Loucy (cell line): ENCODE results near the gene FAM98A.

Source experiments
- H2AFZ ChIP-seq: fragments of 200-600 bp; sonication (generic); 2 replicates; pipeline ENCODE4 v1.6.0; 2016; ENCODE audit warnings: antibody characterized with exemption, mild to moderate bottlenecking, low read length, moderate library complexity
- H3F3A ChIP-seq: fragments of 200-600 bp; 2 replicates; pipeline ENCODE4 v1.6.0; 2016; ENCODE audit warnings: antibody characterized with exemption, low read depth, mild to moderate bottlenecking
- H3K27me3 ChIP-seq: fragments of 200-600 bp; sonication (generic); 2 replicates; pipeline ENCODE4 v1.6.1; 2014; ENCODE audit warnings: low read length, mild to moderate bottlenecking; ENCODE audit not compliant: insufficient read depth, poor library complexity, severe bottlenecking
- H3K36me3 ChIP-seq: fragments of 200-600 bp; sonication (generic); 2 replicates; pipeline ENCODE4 v1.6.1; 2016; ENCODE audit warnings: low read length; ENCODE audit not compliant: insufficient read depth
- H3K4me1 ChIP-seq: fragments of 200-600 bp; sonication (generic); 2 replicates; pipeline ENCODE4 v1.5.1; 2014; ENCODE audit warnings: low read length, mild to moderate bottlenecking; ENCODE audit not compliant: insufficient read depth, poor library complexity, severe bottlenecking
- H3K4me2 ChIP-seq: fragments of 200-600 bp; sonication (generic); 2 replicates; pipeline ENCODE4 v1.6.0; 2014; ENCODE audit warnings: antibody characterized with exemption, low read length, low read depth, mild to moderate bottlenecking; ENCODE audit not compliant: poor library complexity, severe bottlenecking
- H3K4me3 ChIP-seq: fragments of 200-600 bp; sonication (generic); 2 replicates; pipeline ENCODE4 v1.5.1; 2014; ENCODE audit warnings: low read length, mild to moderate bottlenecking, mixed read lengths; ENCODE audit not compliant: poor library complexity, severe bottlenecking
- H3K79me2 ChIP-seq: fragments of 200-600 bp; sonication (generic); 2 replicates; pipeline ENCODE4 v1.6.1; 2014; ENCODE audit warnings: low read length; ENCODE audit not compliant: insufficient read depth
- H3K9ac ChIP-seq: fragments of 200-600 bp; sonication (generic); 2 replicates; pipeline ENCODE4 v1.6.0; 2014; ENCODE audit warnings: mild to moderate bottlenecking, low read depth, low read length, moderate library complexity; ENCODE audit not compliant: poor library complexity, severe bottlenecking
- H3K9me2 ChIP-seq: fragments of 200-600 bp; sonication (generic); replicated peaks from 2 replicates; pipeline ENCODE4 v1.6.1; 2016; ENCODE audit warnings: low read depth, low read length, mixed read lengths
- H3K9me3 ChIP-seq: fragments of 200-600 bp; sonication (generic); 2 replicates; pipeline ENCODE4 v1.6.1; 2014; ENCODE audit warnings: mild to moderate bottlenecking, antibody characterized with exemption, low read length, low read depth; ENCODE audit not compliant: insufficient read depth
- H4K20me1 ChIP-seq: fragments of 200-600 bp; sonication (generic); 2 replicates; pipeline ENCODE4 v1.6.0; 2014; ENCODE audit warnings: antibody characterized with exemption, low read length, mild to moderate bottlenecking; ENCODE audit not compliant: insufficient read depth, poor library complexity, severe bottlenecking
- CTCF ChIP-seq: fragments of 200-600 bp; sonication (generic); conservative IDR thresholded peaks from 2 replicates; pipeline ENCODE4 v1.5.1; 2014; ENCODE audit warnings: mild to moderate bottlenecking, antibody characterized with exemption, low read length
- EZH2phosphoT487 ChIP-seq: fragments of 200-600 bp; IDR thresholded peaks from 2 replicates; pipeline ENCODE4 v1.6.1; 2018; ENCODE audit warnings: antibody characterized with exemption, mild to moderate bottlenecking, moderate library complexity, borderline replicate concordance

FAM98A gene

GRCh38 chr2:33598561-33599174 lies 431 bp downstream of the FAM98A start:
- Histone ChIP-seq H3K79me2 (peaks cover 40% of the 10 kb centered on the region), H3F3A (no peaks in the 10 kb centered on the region), H3K9ac (peak overlapping the region; percentile 66), H4K20me1 (peaks cover 12% of the 10 kb centered on the region), H3K4me3 (peak overlapping the region; percentile 80), H3K9me3 (no peaks in the 10 kb centered on the region), H3K4me1 (peaks cover 30% of the 10 kb centered on the region), H3K4me2 (peak overlapping the region; percentile 93), H3K27me3 (no peaks in the 10 kb centered on the region), H2AFZ (peak overlapping the region; percentile 84), H3K36me3 (no peaks in the 10 kb centered on the region), H3K9me2 (no peaks in the 10 kb centered on the region)
- no peak for TF ChIP-seq EZH2phosphoT487
- no peak for TF ChIP-seq CTCF

- H2AFZ ChIP-seq = no peak overlapping the region
- TF ChIP-seq EZH2phosphoT487 (no peak), CTCF (no peak)
- peak overlapping the region; percentile 93 for H3K4me2 ChIP-seq
- H3K9me3 ChIP-seq = no peaks in the 10 kb centered on the region
- no peaks in the 10 kb centered on the region for H3K27me3 ChIP-seq
- H3F3A ChIP-seq = no peaks in the 10 kb centered on the region
- peaks cover 12% of the 10 kb centered on the region for H4K20me1 ChIP-seq
- H3K4me3 ChIP-seq = peak overlapping the region; percentile 80
- peak overlapping the region; percentile 66 for H3K9ac ChIP-seq
- no peaks in the 10 kb centered on the region; the same call in 1 of the 2 replicates for H3K36me3 ChIP-seq
- no peaks in the 10 kb centered on the region for H3K9me2 ChIP-seq
- peaks cover 47% of the 10 kb centered on the region for H3K79me2 ChIP-seq
- H3K4me1 ChIP-seq = peaks cover 45% of the 10 kb centered on the region
Measured at GRCh38 chr2:33597026-33597425, 2.1 kb downstream of the FAM98A start.

GRCh38 chr2:33595385-33595784 lies 3.7 kb downstream of the FAM98A start:
- no peaks in the 10 kb centered on the region for H3K27me3 ChIP-seq
- TF ChIP-seq EZH2phosphoT487 = no peak
- no peak for TF ChIP-seq CTCF
- H3F3A ChIP-seq = no peaks in the 10 kb centered on the region
- peak overlapping the region; percentile 93 for H3K4me2 ChIP-seq
- H3K9me3 ChIP-seq = no peaks in the 10 kb centered on the region
- peak overlapping the region; percentile 44 for H3K4me3 ChIP-seq
- peaks cover 47% of the 10 kb centered on the region for H3K79me2 ChIP-seq
- peaks cover 12% of the 10 kb centered on the region for H4K20me1 ChIP-seq
- peaks cover 45% of the 10 kb centered on the region for H3K4me1 ChIP-seq
- no peak overlapping the region for H3K9ac ChIP-seq
- H3K36me3 ChIP-seq = peaks cover 6% of the 10 kb centered on the region; the same call in 1 of the 2 replicates
- H2AFZ ChIP-seq = no peak overlapping the region
- no peaks in the 10 kb centered on the region for H3K9me2 ChIP-seq
